HEK293 (cell line): ENCODE measurements around the gene NRTN.
"Not testable (repeated sequence)": the region's sequence is repeated elsewhere in the genome, so short reads cannot be mapped to it uniquely, and the experiment has no call there.

Source experiments
- CTCF ChIA-PET: fragments of 350-600 bp; formaldehyde crosslinking; extraction: SDS; loops from one replicate; lab custom pipeline; 2021; ENCODE audit warnings: antibody characterized with exemption; lab: Yijun Ruan, JAX
- POLR2A ChIA-PET: fragments of 300-600 bp; formaldehyde crosslinking; extraction: SDS; loops from one replicate; lab custom pipeline; 2020; ENCODE audit warnings: antibody characterized with exemption, inconsistent platforms; lab: Yijun Ruan, JAX
- H3K27ac ChIP-seq: fragments of 200-500 bp; sonication (Bioruptor generic); 2 replicates; pipeline ENCODE4 v1.5.1; 2014; ENCODE audit warnings: low read depth, low read length, control low read depth, inconsistent platforms; ENCODE audit errors: extremely low read depth
- H3K36me3 ChIP-seq, 2 experiments: fragments of 200-500 bp in 1 of 2; sonication (Bioruptor generic) in 1 of 2; 1 replicate in 1 of 2; 2 replicates in 1 of 2; pipeline ENCODE4 v1.5.1; 2014 to 2017; ENCODE audit warnings: inconsistent platforms in 2 of 2, low read length in 2 of 2; ENCODE audit not compliant: control insufficient read depth in 2 of 2, insufficient read depth in 1 of 2
- H3K4me1 ChIP-seq: fragments of 200-500 bp; sonication (Bioruptor generic); 2 replicates; pipeline ENCODE4 v1.5.1; 2014; ENCODE audit warnings: mild to moderate bottlenecking, low read length, inconsistent platforms; ENCODE audit not compliant: control insufficient read depth, insufficient read depth
- H3K4me3 ChIP-seq: 2 replicates; pipeline ENCODE4 v1.5.1; 2011; ENCODE audit warnings: low read depth, mild to moderate bottlenecking, control low read depth, low read length, moderate library complexity
- H3K9me3 ChIP-seq: fragments of 200-500 bp; sonication (Bioruptor generic); 2 replicates; pipeline ENCODE4 v1.5.1; 2014; ENCODE audit warnings: low read depth, low read length, inconsistent platforms; ENCODE audit not compliant: control insufficient read depth, insufficient read depth
- GLIS1 ChIP-seq: fragments of 450-650 bp; formaldehyde crosslinking; IDR thresholded peaks from 2 replicates; pipeline ENCODE4 v1.5.1; 2016; ENCODE audit warnings: missing biosample characterization, missing genetic modification characterization
- HOXA7 ChIP-seq: sonication (generic); formaldehyde crosslinking; IDR thresholded peaks from 2 replicates; pipeline ENCODE4 v1.8.1; 2022; ENCODE audit warnings: missing genetic modification reagents, borderline replicate concordance
- ZBTB20 ChIP-seq: fragments of 450-650 bp; formaldehyde crosslinking; IDR thresholded peaks from 2 replicates; pipeline ENCODE4 v1.5.1; 2016; ENCODE audit warnings: missing biosample characterization, missing genetic modification characterization
- ZFP3 ChIP-seq: fragments of 450-650 bp; formaldehyde crosslinking; IDR thresholded peaks from 2 replicates; pipeline ENCODE4 v1.5.1; 2016; ENCODE audit warnings: low read depth, missing biosample characterization, missing genetic modification characterization
- ZIC2 ChIP-seq: fragments of 450-650 bp; formaldehyde crosslinking; IDR thresholded peaks from 2 replicates; pipeline ENCODE4 v1.5.1; 2016; ENCODE audit warnings: missing biosample characterization, missing genetic modification characterization
- ZNF121 ChIP-seq: fragments of 450-650 bp; formaldehyde crosslinking; IDR thresholded peaks from 2 replicates; pipeline ENCODE4 v1.5.1; 2016; ENCODE audit warnings: missing biosample characterization, missing genetic modification characterization
- ZNF138 ChIP-seq: fragments of 450-650 bp; formaldehyde crosslinking; IDR thresholded peaks from 2 replicates; pipeline ENCODE4 v1.5.1; 2016; ENCODE audit warnings: missing biosample characterization, missing genetic modification characterization, borderline replicate concordance
- ZNF146 ChIP-seq: fragments of 450-650 bp; formaldehyde crosslinking; IDR thresholded peaks from 2 replicates; pipeline ENCODE4 v1.5.1; 2016; ENCODE audit warnings: missing biosample characterization, missing genetic modification characterization
- ZNF157 ChIP-seq: fragments of 450-650 bp; formaldehyde crosslinking; IDR thresholded peaks from 2 replicates; pipeline ENCODE4 v1.5.1; 2016; ENCODE audit warnings: missing biosample characterization, missing genetic modification characterization
- ZNF211 ChIP-seq: fragments of 450-650 bp; formaldehyde crosslinking; IDR thresholded peaks from 2 replicates; pipeline ENCODE4 v1.5.1; 2016; ENCODE audit warnings: low read depth, missing biosample characterization, missing genetic modification characterization
- ZNF416 ChIP-seq: fragments of 450-650 bp; formaldehyde crosslinking; IDR thresholded peaks from 2 replicates; pipeline ENCODE4 v1.5.1; 2016; ENCODE audit warnings: missing biosample characterization, missing genetic modification characterization
- ZNF529 ChIP-seq: fragments of 450-650 bp; formaldehyde crosslinking; IDR thresholded peaks from 2 replicates; pipeline ENCODE4 v1.5.1; 2017; ENCODE audit warnings: missing genetic modification characterization, missing biosample characterization; ENCODE audit not compliant: insufficient replicate concordance
- ZNF561 ChIP-seq: fragments of 450-650 bp; IDR thresholded peaks from 2 replicates; pipeline ENCODE4 v1.5.1; 2018; ENCODE audit warnings: missing biosample characterization, missing genetic modification characterization, borderline replicate concordance
- ZNF670 ChIP-seq: fragments of 450-650 bp; formaldehyde crosslinking; IDR thresholded peaks from 2 replicates; pipeline ENCODE4 v1.5.1; 2016; ENCODE audit warnings: missing biosample characterization, missing genetic modification characterization, low read depth
- TF ChIP-seq, protein P1 (sequence below): fragments of 450-650 bp; formaldehyde crosslinking; IDR thresholded peaks from 2 replicates; pipeline ENCODE4 v1.5.0; 2017; ENCODE audit warnings: missing biosample characterization, missing genetic modification characterization, borderline replicate concordance
- TF ChIP-seq, protein P2 (sequence below): fragments of 450-650 bp; formaldehyde crosslinking; IDR thresholded peaks from 2 replicates; pipeline ENCODE4 v1.5.1; 2016; ENCODE audit warnings: missing biosample characterization, missing genetic modification characterization

Gene NRTN

DNA sequence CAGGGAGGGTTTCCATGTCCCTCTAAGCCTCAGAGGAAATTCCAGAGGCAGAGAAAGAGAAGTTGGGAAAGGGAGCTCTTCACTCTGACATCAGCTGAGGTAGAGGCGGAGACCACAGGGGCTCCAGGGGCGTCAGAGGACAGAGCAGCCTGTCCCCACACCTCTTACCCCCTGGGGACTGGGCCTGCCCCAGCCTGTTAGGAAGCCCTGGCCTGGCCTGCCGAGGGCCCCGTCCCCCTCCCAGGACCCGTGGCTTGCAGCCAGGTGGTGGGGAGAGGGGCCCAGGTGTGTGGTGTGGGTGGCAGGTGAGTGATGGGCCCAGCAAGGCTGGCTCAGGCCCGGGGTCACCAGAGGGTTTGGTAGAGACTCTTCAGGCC, 36.9 kb downstream of the NRTN start:
- H3K4me1 ChIP-seq, H3K36me3 ChIP-seq, POLR2A ChIA-PET, H3K27ac ChIP-seq, H3K4me3 ChIP-seq, H3K9me3 ChIP-seq: not testable (repeated sequence)
- TF ChIP-seq GLIS1 (tag by site-specific recombination) (peak; percentile 79), ZIC2 (tag by site-specific recombination) (peak; percentile 37; the same call in 1 of the 2 replicates)
- CTCF ChIA-PET, result interaction anchor here (1.5 kb wide), 1 partner anchor 38 kb away, joined by 7 read pairs; no protein-coding TSS in a partner anchor

DNA sequence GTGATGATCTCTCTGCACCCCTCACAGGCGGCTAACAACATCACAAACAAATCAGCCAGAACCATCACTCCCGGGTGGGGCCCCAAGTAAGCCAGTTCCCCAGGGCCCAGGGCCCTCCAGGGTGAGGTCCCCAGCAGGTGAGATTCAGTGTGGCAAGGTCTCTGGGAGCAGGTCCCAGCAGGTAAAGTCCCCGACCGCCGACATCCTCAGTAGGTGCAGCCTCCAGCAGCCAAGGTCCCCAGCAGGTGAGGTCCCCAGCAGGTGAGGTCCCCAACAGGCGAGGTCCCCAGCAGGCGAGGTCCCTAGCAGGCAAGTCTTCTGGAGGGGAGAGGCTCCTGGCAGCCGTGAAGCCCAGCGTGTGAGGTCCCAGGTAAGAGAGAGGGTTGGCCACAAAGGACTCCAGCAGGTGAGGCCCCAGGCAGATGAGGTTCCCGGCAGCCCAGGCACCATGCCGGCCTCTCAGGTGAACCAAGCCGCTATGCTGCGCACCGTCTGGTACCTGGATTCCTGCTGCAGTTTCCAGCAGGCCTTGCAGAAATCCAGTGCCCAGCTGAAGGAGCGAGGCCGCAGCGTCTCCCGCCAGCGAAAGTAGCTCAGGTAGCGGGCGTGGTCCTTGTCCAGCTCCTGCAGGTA, 38.5 kb downstream of the NRTN start:
- peak; percentile 83 for TF ChIP-seq ZIC2 (tag by site-specific recombination)
- TF ChIP-seq ZNF146, result no peak
- no peak for TF ChIP-seq ZNF157 (tag by site-specific recombination)
- TF ChIP-seq GLIS1 (tag by site-specific recombination), result peak; percentile 65
- TF ChIP-seq ZNF416 (tag by site-specific recombination), result no peak
- TF ChIP-seq ZNF529 (tag by site-specific recombination), result no peak
- TF ChIP-seq ZNF561 (tag by site-specific recombination), result no peak
- no peak for TF ChIP-seq ZBTB20 (tag by site-specific recombination)
- TF ChIP-seq ZNF670, result no peak
- no peak for TF ChIP-seq ZNF121 (tag by site-specific recombination)
- no peaks in the 10 kb centered on the region for H3K9me3 ChIP-seq
- ChIA-PET CTCF (no interaction called here), POLR2A (no interaction called here)
- H3K4me1 ChIP-seq, result no peaks in the 10 kb centered on the region
- no peak overlapping the region for H3K27ac ChIP-seq
- H3K4me3 ChIP-seq, result no peak overlapping the region
- no peaks in the 10 kb centered on the region for H3K36me3 ChIP-seq

DNA sequence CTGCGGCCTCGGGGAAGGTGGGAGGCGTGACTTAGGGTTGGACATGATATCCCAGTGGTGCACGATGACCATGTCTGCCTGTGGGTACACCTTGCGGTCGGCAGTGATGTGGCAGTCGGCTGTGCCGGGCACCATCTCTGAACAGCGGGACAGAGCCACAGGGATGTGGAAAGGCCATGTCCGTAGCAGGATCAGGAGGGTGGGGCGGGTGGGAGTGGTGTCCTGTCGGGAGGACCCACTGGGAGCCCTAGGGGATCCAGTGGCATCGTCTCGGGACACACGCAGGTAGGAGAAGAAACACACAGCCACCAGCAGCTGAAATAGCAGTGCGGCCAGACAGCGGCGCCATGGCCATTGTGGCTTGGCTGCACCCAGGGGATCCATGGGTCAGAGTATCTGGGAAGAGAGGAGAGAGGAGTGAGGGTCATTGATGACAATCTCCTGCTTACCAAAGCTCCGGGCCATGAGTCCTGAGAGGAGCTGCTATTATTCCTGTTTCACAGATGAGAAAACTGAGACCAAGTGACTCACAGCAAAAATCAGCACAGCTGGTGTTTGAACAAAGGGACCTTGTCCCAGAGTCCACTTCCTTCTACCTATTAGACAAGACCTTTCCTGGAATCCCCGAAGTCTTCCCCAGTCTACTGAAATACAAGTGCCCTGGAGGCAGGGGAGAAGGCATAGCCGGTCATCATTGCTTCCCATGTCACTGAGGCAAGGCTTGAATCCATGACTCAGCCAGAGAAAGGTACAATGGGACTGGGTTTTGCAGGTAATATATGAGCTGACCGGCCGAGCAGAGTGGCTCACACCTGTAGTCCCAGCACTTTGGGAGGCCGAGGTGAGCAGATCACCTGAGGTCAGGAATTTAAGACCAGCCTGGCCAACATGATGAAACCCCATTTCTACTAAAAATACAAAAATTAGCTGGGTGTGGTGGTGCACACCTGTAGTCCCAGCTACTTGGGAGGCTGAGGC, 39.9 kb downstream of the NRTN start:
- no peaks in the 10 kb centered on the region for H3K4me1 ChIP-seq
- ChIA-PET CTCF (interaction anchor here (0.6 kb wide), 1 partner anchor 130 kb away, joined by 3 read pairs; no protein-coding TSS in a partner anchor), POLR2A (no interaction called here)
- no peaks in the 10 kb centered on the region for H3K9me3 ChIP-seq
- H3K4me3 ChIP-seq, result no peak overlapping the region
- H3K36me3 ChIP-seq, result no peaks in the 10 kb centered on the region
- no peak overlapping the region for H3K27ac ChIP-seq
- TF ChIP-seq, protein P1, sequence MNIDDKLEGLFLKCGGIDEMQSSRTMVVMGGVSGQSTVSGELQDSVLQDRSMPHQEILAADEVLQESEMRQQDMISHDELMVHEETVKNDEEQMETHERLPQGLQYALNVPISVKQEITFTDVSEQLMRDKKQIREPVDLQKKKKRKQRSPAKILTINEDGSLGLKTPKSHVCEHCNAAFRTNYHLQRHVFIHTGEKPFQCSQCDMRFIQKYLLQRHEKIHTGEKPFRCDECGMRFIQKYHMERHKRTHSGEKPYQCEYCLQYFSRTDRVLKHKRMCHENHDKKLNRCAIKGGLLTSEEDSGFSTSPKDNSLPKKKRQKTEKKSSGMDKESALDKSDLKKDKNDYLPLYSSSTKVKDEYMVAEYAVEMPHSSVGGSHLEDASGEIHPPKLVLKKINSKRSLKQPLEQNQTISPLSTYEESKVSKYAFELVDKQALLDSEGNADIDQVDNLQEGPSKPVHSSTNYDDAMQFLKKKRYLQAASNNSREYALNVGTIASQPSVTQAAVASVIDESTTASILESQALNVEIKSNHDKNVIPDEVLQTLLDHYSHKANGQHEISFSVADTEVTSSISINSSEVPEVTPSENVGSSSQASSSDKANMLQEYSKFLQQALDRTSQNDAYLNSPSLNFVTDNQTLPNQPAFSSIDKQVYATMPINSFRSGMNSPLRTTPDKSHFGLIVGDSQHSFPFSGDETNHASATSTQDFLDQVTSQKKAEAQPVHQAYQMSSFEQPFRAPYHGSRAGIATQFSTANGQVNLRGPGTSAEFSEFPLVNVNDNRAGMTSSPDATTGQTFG, result no peak
- TF ChIP-seq, protein P2, sequence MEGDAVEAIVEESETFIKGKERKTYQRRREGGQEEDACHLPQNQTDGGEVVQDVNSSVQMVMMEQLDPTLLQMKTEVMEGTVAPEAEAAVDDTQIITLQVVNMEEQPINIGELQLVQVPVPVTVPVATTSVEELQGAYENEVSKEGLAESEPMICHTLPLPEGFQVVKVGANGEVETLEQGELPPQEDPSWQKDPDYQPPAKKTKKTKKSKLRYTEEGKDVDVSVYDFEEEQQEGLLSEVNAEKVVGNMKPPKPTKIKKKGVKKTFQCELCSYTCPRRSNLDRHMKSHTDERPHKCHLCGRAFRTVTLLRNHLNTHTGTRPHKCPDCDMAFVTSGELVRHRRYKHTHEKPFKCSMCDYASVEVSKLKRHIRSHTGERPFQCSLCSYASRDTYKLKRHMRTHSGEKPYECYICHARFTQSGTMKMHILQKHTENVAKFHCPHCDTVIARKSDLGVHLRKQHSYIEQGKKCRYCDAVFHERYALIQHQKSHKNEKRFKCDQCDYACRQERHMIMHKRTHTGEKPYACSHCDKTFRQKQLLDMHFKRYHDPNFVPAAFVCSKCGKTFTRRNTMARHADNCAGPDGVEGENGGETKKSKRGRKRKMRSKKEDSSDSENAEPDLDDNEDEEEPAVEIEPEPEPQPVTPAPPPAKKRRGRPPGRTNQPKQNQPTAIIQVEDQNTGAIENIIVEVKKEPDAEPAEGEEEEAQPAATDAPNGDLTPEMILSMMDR (tag by site-specific recombination), result no peak
- TF ChIP-seq ZFP3 (tag by site-specific recombination) (peak; percentile 92), ZNF138 (no peak), HOXA7 (CRISPR knock-in tag) (no peak), ZNF211 (tag by site-specific recombination) (no peak)

DNA sequence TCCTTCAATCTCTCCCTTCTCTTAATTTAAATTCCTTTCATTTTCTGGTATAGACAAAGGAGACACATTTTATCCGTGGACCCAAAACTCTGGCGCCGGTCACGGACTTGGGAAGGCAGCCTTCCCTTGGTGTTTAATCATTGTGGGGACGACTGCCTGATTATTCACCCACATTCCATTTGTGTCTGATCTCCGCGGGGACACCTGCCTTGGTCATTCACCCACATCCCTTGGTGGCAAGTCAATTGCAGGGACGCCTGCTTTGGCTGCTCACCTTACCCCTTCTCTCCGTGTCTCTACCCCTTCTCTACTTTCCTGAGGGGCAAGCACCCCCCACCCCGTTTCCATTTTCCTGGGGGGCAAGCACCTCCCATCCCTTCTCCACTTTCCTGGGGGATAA, 43.0 kb downstream of the NRTN start:
- CTCF ChIA-PET, POLR2A ChIA-PET, H3K27ac ChIP-seq, H3K36me3 ChIP-seq, H3K9me3 ChIP-seq, H3K4me3 ChIP-seq, H3K4me1 ChIP-seq: not testable (repeated sequence)
